HG03280 (cell line): ENCODE measurements around the gene EPHX1.

ENCODE experiments used
- ATAC-seq: cut with Tn5 transposase; IDR thresholded peaks from one replicate; pipeline ENCODE4 v1.9.1; 2021; ENCODE audit warnings: mild to moderate bottlenecking, moderate library complexity; ENCODE audit not compliant: unreplicated experiment

The EPHX1 gene

GRCh38 chr1:225840713-225841112 lies 30.8 kb downstream of the EPHX1 start:
- no peak for ATAC-seq

DNA sequence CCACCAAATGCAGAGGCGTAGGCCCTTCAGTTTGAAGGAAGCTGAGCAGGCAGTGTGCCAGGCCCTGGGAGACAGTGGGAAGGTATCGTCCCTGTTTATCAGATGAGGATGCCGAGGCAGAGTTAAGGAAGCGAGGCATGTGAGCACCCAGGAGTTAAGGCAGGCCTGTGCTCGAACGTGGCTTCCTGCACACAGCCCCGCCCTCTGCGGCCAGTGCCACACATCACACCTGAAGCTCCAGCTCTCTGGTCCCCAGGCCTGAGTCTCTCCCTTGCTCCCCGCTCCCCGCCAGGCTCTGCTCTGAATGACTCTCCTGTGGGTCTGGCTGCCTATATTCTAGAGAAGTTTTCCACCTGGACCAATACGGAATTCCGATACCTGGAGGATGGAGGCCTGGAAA lies 32.1 kb downstream of the EPHX1 start:
- no peak for ATAC-seq

GRCh38 chr1:225842788-225843425 lies 33.0 kb downstream of the EPHX1 start:
- ATAC-seq, result no peak

GRCh38 chr1:225843426-225843795 lies 33.5 kb downstream of the EPHX1 start:
- no peak for ATAC-seq

DNA sequence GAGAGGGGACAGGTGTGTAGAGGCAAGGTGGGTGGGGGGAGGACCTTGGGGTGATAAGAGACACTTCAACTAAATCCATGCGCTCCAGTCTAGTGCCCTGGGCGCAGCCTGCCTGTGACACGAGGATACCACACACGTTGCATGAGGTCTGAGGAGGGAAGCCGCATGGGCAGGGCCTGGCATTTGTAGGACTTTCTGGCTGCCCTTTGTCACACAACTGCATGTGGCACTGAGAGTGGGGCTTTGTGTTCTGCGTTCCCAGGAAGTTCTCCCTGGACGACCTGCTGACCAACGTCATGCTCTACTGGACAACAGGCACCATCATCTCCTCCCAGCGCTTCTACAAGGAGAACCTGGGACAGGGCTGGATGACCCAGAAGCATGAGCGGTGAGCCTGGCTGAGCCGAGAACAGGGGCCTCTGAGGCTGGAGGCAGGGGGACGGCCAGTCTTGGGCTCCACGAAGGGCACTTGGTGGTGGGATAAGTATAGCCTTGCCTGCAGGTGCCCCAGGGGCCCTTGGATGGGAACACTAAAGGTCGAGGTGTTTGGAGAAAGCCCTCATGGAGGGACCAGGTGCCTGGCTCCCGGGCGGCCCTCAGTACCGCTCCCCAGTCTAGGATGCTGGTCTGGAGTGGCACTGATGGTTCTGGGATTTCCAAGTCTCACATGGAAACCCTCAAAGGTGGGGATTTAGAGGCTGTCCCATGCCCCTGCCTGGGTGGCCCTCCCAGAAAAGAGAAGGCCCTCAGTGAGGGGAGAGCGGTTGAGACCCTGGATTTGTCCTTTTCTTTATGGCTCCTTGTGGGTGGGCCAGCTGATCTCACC lies 34.5 kb downstream of the EPHX1 start:
- no peak for ATAC-seq

DNA sequence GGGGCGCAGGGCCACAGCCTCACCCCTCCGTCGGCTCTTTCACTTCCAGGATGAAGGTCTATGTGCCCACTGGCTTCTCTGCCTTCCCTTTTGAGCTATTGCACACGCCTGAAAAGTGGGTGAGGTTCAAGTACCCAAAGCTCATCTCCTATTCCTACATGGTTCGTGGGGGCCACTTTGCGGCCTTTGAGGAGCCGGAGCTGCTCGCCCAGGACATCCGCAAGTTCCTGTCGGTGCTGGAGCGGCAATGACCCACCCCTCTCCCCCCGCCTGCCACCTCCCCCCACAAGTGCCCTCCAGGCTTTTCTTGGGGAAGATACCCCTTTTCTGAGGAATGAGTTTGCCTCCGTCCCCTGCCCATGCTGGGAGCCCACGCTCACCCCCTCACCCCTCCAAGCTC lies 35.2 kb downstream of the EPHX1 start:
- ATAC-seq, result no peak

DNA sequence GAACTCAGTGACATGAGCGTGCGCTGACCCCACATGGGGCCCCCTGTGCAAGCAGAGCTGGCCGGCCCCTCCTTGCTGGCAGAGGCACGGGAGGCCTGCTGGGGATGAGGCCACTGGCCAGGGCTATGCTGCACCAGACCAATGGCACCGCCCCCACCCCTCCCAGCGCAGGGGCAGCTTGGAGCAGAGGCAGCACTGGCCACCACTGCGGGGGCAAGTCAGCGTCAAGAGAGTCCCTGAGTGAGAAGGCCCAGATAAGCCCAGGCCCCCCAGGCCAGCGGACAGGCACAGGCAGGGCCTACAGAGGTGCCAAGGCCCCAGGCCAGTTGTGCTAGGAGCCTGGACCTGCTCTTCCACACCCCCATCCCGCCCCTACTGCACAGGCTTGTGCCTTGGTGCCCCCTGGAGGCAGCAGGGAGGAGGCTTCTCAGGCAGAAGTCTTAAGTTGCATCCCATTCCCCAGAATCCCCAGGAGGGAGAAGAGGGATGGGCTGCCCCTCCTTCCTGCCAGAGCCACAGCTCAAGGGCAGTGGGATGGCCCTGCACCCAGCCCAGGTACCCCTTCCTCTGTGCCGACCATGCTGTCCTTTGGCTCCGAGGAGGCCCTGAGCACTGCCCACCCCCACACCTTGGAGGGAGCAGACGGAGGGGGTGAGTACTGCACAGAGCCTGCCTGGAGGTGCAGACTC lies 35.8 kb downstream of the EPHX1 start:
- ATAC-seq, result no peak

- ATAC-seq, result no peak
These were observed 36.7 kb downstream of the EPHX1 start for GRCh38 chr1:225846331-225847310.

DNA sequence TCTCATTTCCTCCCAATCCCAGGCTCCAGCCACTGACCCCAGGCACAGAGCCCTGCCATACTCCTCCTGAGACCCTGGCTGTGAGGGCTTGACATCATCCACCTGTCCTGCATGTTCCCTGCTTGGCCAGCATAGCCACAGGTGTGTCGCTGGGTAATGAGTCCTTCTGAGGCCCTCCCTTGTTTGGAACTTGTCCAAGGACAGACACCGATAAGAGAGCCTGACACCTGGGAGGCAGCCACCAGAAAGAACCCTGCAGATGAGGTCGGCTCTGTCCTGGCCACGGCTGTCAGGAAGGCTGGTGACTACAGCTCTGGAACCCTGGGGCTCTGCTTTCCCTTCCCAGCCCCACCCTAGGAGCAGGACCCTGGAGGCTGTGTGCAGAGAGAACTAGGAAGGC lies 37.7 kb downstream of the EPHX1 start:
- ATAC-seq, result no peak

DNA sequence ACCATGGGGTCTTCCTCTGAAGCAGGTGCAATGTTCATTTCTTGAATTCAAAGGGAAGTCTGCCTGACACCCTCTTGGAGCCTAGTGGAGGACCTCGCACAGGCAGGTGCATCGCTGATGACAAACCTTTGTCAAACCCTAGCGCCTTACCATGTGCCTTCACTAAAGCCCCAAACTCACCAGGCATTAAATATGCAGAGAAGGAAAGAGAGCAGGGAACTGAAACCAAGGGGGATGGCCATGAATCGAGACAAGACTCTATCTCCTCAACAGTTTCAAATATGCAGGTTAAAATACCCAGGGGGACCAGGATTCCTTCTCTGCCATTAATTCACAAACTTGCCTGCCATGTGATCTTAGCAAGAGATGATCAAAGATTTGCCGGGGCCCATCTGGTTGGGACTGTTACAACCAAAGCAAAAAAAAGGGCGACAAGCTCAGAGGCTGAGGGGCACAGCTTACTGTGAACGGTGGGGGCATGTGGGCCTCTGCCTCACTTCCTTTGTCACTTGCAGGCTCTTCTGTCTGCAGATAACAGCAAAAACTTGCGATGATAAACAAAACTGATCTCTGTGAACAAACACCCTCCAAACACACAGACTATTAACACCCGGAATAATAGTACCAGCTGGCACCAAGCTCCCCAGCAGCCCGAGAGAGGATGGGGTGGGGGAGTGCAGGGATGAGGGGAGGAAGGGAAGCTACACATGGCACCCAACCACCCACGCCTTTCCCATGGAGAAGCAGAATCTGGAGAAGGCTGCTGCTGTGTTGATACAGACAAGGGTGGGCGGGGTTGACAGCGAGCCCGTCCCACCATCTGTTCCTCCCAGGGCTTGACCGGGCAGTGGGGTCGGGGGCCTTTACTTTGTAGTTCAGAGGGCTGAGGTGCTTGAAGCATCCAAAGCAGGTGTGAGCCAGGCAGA lies 38.4 kb downstream of the EPHX1 start:
- peak; percentile 43 for ATAC-seq

- no peak for ATAC-seq
These were observed 40.0 kb downstream of the EPHX1 start for GRCh38 chr1:225849925-225850324.

- ATAC-seq, result no peak
These were observed 40.4 kb downstream of the EPHX1 start for GRCh38 chr1:225850370-225850769.

DNA sequence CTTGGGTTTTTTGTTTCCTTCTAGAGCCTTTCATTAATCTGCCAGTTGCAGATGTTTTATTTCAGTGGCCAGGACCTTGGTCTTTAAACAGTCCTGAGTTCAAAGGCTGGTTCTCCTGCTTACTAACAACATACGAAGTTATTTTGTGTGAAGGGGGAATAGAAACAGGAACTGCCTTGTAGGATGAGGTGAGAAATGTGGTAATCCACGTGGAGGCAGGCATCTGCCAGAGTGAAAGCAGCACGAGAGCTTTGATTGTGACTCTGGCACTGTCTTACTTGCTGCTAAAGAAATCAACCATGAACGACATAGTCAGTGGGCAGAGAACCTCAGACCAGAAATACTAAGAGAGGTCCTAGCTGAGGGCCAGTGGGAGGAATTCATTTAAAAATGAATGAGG lies 41.9 kb downstream of the EPHX1 start:
- ATAC-seq, result no peak

GRCh38 chr1:225852413-225853124 lies 42.6 kb downstream of the EPHX1 start:
- ATAC-seq, result no peak

GRCh38 chr1:225853441-225853840 lies 43.5 kb downstream of the EPHX1 start:
- ATAC-seq, result no peak

- ATAC-seq, result no peak
These were observed 45.8 kb downstream of the EPHX1 start for GRCh38 chr1:225855503-225856300.

GRCh38 chr1:225857256-225857655 lies 47.3 kb downstream of the EPHX1 start:
- ATAC-seq, result no peak

- no peak for ATAC-seq
These were observed 49.2 kb downstream of the EPHX1 start for GRCh38 chr1:225859151-225859550.
